LHCN-M2 (cell line): Measurements from ENCODE around the gene TSPAN32. TPM values are rescaled to one million over a fixed set of nuclear protein-coding genes. Genes with fewer than 3 reads are reported as not detected.
"Not testable (repeated sequence)": the region's sequence is repeated elsewhere in the genome, so short reads cannot be mapped to it uniquely, and the experiment has no call there.

Experiments used
- DNase-seq: peaks from one replicate; pipeline ENCODE4 v3.0.0-alpha.2; 2012; ENCODE audit warnings: low read depth
- total RNA-seq: library from RNA; depleted of rRNA; stranded (reverse); fragments of >200 nt; gene quantifications from 2 replicates; pipeline ENCODE4 v1.2.3, GENCODE V29; 2014; rRNA removed

The TSPAN32 gene
- total RNA-seq, 1 experiment from 2014 or later: not detected

DNA sequence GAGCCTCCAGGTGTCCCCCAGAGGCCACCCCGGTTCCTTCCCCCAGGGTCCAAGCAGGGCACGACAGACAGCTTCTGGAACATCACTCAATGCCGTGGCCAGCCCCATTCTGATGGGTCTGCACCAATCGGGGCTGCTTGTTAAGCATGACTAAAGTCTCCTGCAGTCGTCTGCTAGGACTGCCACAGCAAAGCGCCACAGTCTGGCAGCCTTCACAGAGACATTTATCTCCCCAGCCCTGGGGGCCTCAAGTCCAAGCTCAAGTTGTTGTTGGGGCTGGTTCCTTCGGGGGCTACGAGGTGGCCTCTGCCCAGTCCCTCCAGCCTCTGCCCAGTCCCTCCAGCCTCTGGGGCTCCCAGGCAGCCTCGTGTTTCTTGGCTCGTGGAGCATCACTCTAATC, 61.3 kb downstream of the TSPAN32 start:
- DNase-seq: no peak

GRCh38 chr11:2363577-2364370, 62.0 kb downstream of the TSPAN32 start:
- no peak for DNase-seq

DNA sequence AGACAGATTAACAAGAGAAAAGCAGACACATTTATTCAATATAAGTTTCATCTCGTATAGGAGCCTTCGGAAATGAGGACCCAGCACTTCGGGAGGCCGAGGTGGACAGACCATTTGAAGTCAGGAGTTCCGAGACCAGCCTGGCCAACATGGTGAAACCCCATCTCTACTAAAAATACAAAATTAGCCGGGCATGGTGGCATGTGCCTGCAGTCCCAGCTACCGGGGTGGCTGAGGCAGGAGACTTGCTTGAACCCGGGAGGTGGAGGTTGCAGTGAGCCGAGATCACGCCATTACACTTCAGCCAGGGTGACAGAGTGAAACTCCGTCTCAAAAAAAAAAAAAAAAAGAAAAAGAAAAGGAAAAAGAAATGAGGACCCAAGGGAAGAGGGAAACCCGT, 62.6 kb downstream of the TSPAN32 start:
- not testable (repeated sequence) for DNase-seq

GRCh38 chr11:2365571-2366210, 63.9 kb downstream of the TSPAN32 start:
- no peak for DNase-seq

DNA sequence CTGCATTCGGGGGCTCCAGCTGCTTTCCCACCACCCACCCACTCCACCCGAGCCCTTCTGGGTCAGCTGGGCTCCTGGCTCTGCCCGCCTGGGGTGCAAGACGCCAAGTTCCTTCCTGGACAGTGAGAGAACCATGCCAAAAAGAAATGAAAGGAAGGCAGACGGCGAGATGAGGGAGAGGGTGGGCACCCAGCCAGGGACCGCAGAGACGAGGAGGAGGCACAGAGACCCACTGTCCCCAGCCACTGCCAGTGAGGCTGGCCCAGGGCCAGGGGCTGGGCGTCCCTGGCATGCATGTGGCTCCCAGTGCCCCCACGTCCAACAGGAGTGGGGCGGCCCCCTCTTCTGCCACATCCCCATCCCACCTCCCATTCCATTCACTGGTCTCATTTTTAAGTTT, 64.5 kb downstream of the TSPAN32 start:
- no peak for DNase-seq

DNA sequence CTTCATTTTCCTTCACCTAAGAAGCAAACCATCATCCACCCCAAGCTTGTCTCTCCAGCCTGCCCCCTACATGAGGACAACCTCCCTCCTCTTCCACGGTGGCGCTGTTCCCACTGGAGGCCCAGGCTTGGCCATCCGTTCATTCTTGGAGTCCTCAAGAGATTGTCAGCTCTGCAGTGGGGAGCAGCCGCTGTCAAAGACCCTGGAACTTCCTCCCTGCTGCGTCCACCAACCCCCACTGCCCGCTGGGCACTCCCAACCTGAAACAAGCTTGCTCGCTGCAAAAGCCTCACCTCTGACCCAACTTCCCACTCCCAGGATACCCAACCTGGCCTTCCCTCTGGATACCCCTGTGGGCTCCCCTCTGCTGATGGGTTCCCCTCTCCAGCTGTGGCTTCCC, 64.9 kb downstream of the TSPAN32 start:
- DNase-seq: no peak

- no peak for DNase-seq
Measured at GRCh38 chr11:2367266-2368160, 65.7 kb downstream of the TSPAN32 start.

Other genes with a start within 250 kb of the TSPAN32 start
- gene IGF2, start 162.6 kb upstream of the TSPAN32 start, total RNA-seq: 106 and 173 TPM in 2 replicates
- not detected in 2 replicates for gene INS, start 140.8 kb upstream of the TSPAN32 start, total RNA-seq
- gene TH, start 130.2 kb upstream of the TSPAN32 start, total RNA-seq: not detected in 2 replicates
- not detected in 2 replicates for gene ASCL2, start 31.4 kb upstream of the TSPAN32 start, total RNA-seq
- not detected in 2 replicates for gene C11orf21, start 95 bp upstream of the TSPAN32 start, total RNA-seq
- 265 and 305 TPM in 2 replicates for gene CD81, start 75.3 kb downstream of the TSPAN32 start, total RNA-seq
- gene TSSC4, start 98.7 kb downstream of the TSPAN32 start, total RNA-seq: 51.6 and 61.5 TPM in 2 replicates
- gene TRPM5, start 142.5 kb downstream of the TSPAN32 start, total RNA-seq: not detected in 2 replicates
- not detected in 2 replicates for gene KCNQ1, start 143.0 kb downstream of the TSPAN32 start, total RNA-seq